GM12874 (cell line): ENCODE measurements around the gene LRRC59.

ENCODE experiments used
- CTCF ChIP-seq: IDR thresholded peaks from 2 replicates; pipeline ENCODE4 v1.5.1; 2011; ENCODE audit warnings: low read depth, mild to moderate bottlenecking, control low read depth, low read length, moderate library complexity; ENCODE audit not compliant: insufficient read depth

The LRRC59 gene

DNA sequence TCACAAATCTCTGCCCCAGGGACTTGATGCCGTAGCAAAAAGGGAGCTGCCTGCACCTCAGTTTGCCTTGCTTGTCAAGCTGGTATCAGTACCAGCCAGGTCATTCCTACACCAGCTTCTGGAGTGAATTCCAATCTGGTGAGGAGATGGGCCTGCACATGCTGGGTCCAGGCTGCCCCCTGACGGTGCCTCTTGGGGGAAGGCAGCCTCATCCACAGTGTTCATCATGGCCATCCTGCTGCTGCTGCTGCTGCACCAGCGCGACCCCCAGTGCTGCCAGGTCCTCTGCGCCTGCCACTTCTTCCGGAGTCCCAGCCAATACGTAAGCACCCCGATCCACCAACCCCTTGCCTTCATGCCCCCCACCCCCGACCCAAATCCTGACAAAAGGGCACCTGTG is 32.6 kb downstream of the LRRC59 start:
- no peak for TF ChIP-seq CTCF

DNA sequence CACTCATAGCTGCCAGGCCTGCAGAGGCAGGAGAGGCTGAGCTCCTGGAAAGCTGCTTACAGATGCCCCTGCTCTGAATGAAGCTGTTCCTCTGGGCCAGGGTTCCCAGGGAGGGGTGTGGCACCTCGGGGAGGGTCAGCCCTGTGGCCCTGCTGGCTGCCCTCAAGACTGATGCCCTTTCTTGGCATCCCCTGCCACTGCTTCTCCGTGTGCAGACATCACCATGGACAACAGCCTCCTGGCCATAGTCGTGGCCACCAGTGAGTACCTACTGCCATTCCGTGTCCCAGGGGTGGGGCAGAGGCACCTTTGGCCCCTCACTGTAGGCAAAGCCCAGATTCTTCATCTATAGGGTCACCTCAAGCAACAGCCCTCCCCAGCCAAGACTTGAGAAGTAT is 33.3 kb downstream of the LRRC59 start:
- TF ChIP-seq CTCF, result no peak

- no peak for TF ChIP-seq CTCF
These were observed 33.9 kb downstream of the LRRC59 start for GRCh38 chr17:50363217-50364060.

GRCh38 chr17:50362661-50363060 is 34.7 kb downstream of the LRRC59 start:
- TF ChIP-seq CTCF, result no peak

- peak; percentile 84 for TF ChIP-seq CTCF
These were observed 35.5 kb downstream of the LRRC59 start for GRCh38 chr17:50361561-50362480.

- TF ChIP-seq CTCF, result no peak
These were observed 36.7 kb downstream of the LRRC59 start for GRCh38 chr17:50360486-50361115.

- no peak for TF ChIP-seq CTCF
These were observed 37.3 kb downstream of the LRRC59 start for GRCh38 chr17:50359998-50360461.
